Fibroblast of the aortic adventitia (primary cell): ENCODE results near the gene CCKAR. TPM values are rescaled to one million over a fixed set of nuclear protein-coding genes. Genes with fewer than 3 reads are reported as not detected.
A peak's percentile ranks its signal among the peaks of the same experiment; 100 is the strongest.

Source experiments
- DNase-seq: peaks from one replicate; pipeline ENCODE4 v3.0.0-alpha.2; 2010; ENCODE audit warnings: low read depth
- H3K4me3 ChIP-seq: 2 replicates; pipeline ENCODE4 v1.5.1; 2011; ENCODE audit warnings: low read depth, mild to moderate bottlenecking, control low read depth, low read length, moderate library complexity
- CTCF ChIP-seq: IDR thresholded peaks from 2 replicates; pipeline ENCODE4 v1.5.1; 2011; ENCODE audit warnings: mild to moderate bottlenecking, low read length, control low read depth, inconsistent platforms; ENCODE audit not compliant: insufficient read depth
- total RNA-seq: library from RNA; depleted of rRNA; stranded (reverse); fragments of >200 nt; gene quantifications from 2 replicates; pipeline ENCODE4 v1.2.3, GENCODE V29; 2012; ENCODE audit warnings: low replicate concordance

Gene CCKAR
- total RNA-seq, 1 donor: 3.1 TPM

GRCh38 chr4:26441102-26441501 lies 49.2 kb downstream of the CCKAR start:
- peak; percentile 68 for DNase-seq
- no peak for TF ChIP-seq CTCF

GRCh38 chr4:26434030-26434639 lies 56.1 kb downstream of the CCKAR start:
- no peak for TF ChIP-seq CTCF
- H3K4me3 ChIP-seq: no peak overlapping the region
- peak; percentile 75 for DNase-seq

More at GRCh38 chr4:26441102-26441501, 49.2 kb downstream of the CCKAR start:
- no peak overlapping the region for H3K4me3 ChIP-seq

- peak; percentile 35 for DNase-seq
- no peak overlapping the region for H3K4me3 ChIP-seq
- no peak for TF ChIP-seq CTCF
Observed at GRCh38 chr4:26433556-26433955, 56.7 kb downstream of the CCKAR start.

GRCh38 chr4:26432419-26432818 lies 57.9 kb downstream of the CCKAR start:
- no peak for DNase-seq
- H3K4me3 ChIP-seq: no peak overlapping the region
- TF ChIP-seq CTCF: no peak

GRCh38 chr4:26431461-26432180 lies 58.7 kb downstream of the CCKAR start:
- no peak for TF ChIP-seq CTCF
- DNase-seq: peak; percentile 41
- H3K4me3 ChIP-seq: no peak overlapping the region

Other genes with a start within 250 kb of the CCKAR start
- gene RBPJ, start 169.5 kb downstream of the CCKAR start, total RNA-seq: 86.1 and 264 TPM in 2 replicates
- 35.2 and 67.1 TPM in 2 replicates for gene TBC1D19, start 93.6 kb upstream of the CCKAR start, total RNA-seq